SIG-M5 treated with dmso at 0.1 percent for 504 hours (cell line): ENCODE data around the gene NR3C2.
A peak's percentile ranks its signal among the peaks of the same experiment; 100 is the strongest.

Source experiments
- DNase-seq: peaks from one replicate; lab custom pipeline; 2025; ENCODE audit not compliant: unreplicated experiment; lab: John Stamatoyannopoulos, UW

The NR3C2 gene

DNA sequence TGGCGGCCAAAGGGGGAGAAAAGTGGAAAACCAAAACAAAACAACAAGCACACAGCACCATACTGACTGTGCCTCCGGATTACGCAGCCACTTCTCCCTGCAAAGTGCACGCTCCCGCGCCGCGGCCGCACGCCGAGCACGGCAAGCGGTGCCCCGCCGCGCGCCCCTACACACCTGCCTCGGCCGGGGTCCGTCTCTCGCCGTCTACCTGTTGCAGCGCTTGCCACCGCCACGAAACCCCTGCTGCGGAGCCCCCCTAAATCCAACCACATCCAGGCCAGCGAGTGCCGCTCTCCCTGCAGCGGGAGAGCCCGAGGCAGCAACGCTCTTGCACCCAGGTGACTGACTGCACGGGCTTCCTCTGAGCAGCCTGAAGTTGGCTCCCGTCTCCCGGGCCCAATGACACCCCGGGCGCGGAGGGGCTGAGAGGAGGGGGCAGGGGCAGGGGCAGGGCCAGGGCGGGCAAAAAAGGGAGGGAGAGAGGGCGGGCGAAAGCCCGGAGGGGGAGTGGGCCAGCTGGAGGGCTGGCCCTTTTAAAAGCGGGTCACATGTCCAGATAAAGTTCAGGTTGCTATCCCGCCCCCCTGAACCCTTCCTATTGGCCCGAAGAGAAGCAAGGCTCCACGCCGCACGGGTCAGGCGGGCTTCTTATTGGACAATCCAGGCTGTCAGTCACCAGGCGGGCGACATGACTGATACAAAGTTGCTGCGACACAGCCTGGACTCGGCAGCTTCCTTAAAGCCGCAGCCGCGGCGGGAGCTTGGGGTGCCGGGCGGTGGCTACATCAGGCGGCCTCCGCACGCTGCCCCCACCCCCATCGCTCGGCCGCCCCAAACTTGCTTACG lies at the start of gene NR3C2:
TSS of gene NR3C2 (minus strand) at position 429 of the 846 bp plus-strand sequence.
- DNase-seq: peak; percentile 91

DNA sequence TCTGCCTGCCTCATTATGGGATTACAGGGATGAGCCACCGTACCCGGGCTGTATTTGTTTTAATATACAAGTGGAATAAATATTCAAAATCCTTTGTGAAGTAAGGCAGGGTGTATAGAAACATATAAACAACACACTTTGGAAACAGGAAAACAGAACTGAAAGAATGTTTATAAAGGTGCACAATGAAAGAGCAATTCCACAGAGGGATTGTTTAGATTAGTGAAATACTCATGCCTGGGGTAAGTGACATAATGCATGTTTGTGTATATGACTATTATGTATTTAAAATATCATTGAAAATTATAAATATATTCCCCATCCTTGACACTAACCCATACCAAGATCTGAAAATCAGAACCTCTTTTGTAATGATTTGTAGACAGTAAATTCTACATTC lies 45.0 kb upstream of the NR3C2 start:
- DNase-seq: no peak

DNA sequence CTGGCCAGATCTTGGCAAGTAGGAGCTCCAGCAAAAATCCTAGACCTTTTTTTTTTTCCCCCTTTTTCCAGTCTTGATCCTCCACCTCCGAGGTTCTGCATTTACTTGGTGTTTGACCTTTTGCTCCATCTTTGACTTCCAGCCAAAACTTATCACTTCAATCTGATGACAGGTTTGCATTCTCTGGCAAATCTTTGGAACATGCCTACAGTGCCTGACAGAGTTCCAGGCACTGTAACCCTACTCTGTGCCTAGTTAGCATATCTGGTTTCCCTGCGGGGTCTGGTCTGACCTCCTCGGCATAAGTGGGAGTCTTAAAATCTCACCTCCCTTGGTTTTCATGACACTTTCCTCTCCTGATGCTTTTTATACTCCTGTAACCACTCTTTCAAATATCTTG lies 39.4 kb upstream of the NR3C2 start:
- DNase-seq: no peak

DNA sequence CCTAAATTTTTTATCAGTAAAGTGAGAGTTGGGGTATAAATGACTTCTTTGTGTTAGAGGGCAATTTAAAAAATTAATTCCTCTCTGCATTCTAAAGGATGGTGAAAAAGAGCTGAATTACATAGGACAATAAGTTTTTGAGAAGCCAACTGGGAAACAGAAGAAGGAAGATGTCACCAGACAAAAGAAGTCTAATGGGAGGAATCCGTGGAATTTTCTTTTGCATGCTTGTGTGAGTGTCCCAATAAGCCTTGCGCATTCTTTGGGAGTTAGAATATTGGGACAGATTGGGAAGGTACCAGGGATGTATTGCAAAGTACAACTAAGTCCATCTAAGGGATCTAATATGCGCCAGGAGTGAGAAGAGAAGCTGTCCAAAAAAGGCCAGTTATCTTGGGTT lies 35.1 kb upstream of the NR3C2 start:
- no peak for DNase-seq

- DNase-seq: no peak
Measured at GRCh38 chr4:148469938-148470337, 27.7 kb upstream of the NR3C2 start.

DNA sequence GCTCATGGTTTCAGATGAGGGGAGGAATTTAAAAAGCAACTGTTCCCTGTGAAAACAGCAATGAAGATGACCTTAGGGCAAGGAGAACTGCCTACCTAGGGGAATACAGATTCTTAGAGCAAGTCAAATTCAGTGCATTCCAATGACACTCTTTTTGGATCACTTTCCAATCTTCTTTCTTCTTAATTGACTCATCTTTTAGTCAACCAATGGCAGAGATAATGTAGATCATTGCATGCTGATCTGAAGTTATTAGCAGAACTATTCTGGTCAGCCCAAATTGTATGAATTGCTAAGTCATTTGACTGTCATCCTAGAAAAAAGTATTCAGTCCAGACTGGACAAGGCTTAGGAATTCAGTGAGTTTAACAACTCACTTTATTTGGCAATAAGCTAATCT lies 12.6 kb upstream of the NR3C2 start:
- DNase-seq: no peak

DNA sequence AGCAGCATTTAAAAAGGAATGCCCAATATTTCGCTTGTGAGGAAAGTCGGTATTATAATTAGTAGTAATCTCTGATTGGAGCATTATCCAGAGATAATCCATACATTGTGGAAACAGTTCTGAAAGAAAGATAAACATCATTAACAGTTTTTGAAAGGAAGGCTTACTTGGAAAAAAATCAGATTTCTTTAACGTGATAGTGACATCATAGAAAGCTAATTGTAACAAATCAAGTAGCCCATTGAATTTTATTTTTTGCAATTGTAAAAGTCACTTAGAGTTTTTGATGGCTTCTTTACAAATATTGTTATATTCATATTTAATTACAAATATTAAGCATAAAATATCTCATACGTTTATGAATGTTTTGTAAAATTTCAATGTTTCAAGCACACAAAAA lies 11.6 kb upstream of the NR3C2 start:
- no peak for DNase-seq

- DNase-seq: no peak
Measured at GRCh38 chr4:148452970-148453369, 10.8 kb upstream of the NR3C2 start.

DNA sequence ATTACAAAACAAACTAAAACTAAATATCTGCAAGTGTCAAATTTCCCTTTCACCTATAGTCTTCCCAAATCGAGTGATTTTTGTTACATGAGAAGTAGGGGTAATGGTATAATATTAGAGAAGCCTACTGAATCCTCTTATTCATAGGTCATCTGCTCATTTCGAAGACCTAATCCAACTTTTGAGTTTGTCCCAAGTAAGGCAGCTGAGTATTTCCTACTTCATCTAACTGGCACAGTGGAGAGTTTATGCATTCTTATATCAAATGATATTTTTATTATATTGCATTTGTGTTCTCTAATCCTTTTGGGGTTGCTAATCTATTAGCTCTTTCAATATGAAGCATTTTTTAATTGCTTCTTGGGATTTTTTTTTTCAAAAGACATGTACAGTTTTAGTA lies 7.7 kb upstream of the NR3C2 start:
- no peak for DNase-seq

DNA sequence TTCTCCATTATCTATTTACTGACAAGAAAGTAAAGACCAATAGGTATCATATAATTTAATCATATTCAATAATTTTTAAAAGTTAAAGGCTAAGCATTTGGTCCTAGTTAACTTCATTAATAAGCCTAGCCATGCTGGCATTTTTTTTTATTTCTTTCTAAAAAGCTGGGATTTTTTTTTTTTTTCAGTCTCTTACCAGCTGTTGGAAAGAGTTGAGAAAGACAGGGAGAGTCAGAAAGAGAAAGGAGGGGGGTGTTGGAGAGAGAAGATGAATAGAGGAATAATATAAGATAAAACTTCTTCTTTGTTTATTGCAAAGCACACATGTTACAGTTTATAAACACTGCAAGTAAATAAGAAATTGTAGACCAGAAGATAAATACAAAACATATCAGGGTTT lies 5.9 kb upstream of the NR3C2 start:
- no peak for DNase-seq

DNA sequence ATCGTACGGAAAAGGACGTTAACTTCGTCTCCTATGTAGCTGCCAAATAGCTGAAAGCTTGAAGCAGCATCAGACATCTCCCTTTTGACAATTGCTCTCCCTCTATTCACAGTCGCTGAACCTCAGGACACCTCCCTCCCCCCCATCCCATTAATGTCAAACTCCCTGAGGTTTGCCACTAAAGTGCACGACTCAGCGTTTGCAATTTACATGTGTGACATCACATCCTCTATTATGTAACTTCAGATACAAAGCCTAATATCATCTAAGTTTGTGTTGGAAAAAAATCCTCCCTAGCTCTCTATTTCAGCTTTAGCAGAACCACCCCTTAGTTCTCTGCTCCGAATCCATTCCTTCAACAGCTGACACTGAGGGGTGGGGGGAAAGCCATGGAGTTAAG lies 5.5 kb upstream of the NR3C2 start:
- DNase-seq: no peak

- no peak for DNase-seq
Measured at GRCh38 chr4:148445860-148446330, 3.7 kb upstream of the NR3C2 start.

DNA sequence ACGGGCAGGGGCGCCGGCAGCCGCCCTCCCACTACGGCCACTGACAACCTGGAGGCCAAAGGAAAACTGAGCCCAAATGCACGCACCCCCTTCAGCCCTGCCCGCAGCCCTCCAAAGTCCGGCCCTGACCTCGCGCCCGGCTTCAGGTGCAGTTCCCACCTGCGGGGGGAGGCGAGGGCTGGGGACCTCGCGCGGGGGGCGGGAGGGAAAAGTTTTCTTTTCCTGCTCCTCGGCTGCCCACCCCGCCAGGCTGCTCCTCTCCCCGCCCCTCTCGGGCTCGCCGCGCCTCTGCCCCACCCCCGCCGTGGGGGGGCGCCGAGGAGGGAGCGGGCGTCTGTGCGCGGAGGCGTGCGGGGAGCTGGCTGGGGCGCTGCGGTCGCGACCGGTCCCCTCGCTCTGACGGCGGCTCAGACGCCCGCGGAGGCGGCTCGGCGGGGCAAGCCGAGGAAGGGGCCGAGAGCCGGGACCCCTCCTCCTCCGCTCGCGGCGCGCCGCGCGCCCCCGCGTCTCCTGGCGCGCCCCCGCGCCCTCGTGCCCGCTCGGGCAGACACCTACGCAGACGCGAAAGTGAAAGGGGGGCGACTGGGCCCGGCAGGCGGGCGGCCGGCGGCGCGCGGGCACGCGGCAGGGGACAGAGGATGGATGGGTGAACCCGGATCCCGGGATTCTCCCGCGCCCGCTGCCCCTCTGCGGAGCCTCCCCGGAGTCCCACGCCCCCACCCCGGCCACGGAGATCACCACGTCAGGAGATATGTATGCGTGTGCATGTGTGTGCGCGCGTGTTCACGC lies 3.1 kb upstream of the NR3C2 start:
- no peak for DNase-seq

- no peak for DNase-seq
Measured at GRCh38 chr4:148444296-148445070, 2.3 kb upstream of the NR3C2 start.

GRCh38 chr4:148443512-148444295 lies 1.5 kb upstream of the NR3C2 start:
- DNase-seq: no peak

GRCh38 chr4:148442832-148443511 lies 758 bp upstream of the NR3C2 start:
- DNase-seq: peak; percentile 38

GRCh38 chr4:148441624-148441985 lies 609 bp downstream of the NR3C2 start:
- no peak for DNase-seq

DNA sequence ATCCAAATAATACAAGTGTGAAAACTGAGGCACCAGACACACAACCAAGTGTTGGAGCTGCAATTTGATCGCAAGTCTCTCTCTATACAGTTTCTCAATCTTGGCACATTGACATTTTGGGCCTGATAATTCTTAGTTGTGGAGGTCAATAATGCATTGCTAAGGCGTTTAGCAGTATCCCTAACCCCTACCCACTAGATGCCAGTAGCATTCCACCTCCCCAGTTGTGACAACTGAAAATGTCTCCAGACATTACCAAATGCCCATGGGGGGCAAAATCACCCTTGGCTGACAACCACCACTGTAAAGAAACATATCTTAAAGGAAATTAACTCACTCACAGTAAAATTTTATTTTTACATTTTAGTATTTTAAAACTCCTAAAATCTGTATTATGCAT lies 4.2 kb downstream of the NR3C2 start:
- DNase-seq: no peak

- DNase-seq: no peak
Measured at GRCh38 chr4:148437439-148437838, 4.8 kb downstream of the NR3C2 start.

GRCh38 chr4:148436512-148436911 lies 5.7 kb downstream of the NR3C2 start:
- DNase-seq: no peak
